ENCODE results near the gene TUB. TPM values are rescaled to one million over a fixed set of nuclear protein-coding genes. Genes with fewer than 3 reads are reported as not detected.

The TUB gene
- total and polyA plus RNA-seq, 4 donors: 73.3 to 107 (median 89.1) TPM

- Histone ChIP-seq H3K9me3 (ENCODE audit: control insufficient read depth, insufficient read depth, low read length) (no peaks in the 10 kb centered on the region), H3K4me1 (ENCODE audit: control insufficient read depth, insufficient read depth, low read length) (peaks cover 52% of the 10 kb centered on the region), H3K36me3 (ENCODE audit: control insufficient read depth, insufficient read depth, low read length) (peaks cover 4% of the 10 kb centered on the region), H3K27me3 (ENCODE audit: control insufficient read depth, insufficient read depth, low read length) (no peaks in the 10 kb centered on the region), H3K27ac (ENCODE audit: low read depth, low read length) (peak overlapping the region; percentile 43), H3K4me3 (ENCODE audit: low read depth, low read length) (no peak overlapping the region)
- DNase-seq (ENCODE audit: low read depth in 4 of 6, low spot score in 6 of 6): peak in 1 of 6 donors; percentile 61
- 65% methylated on average over 10 of the region's 11 CpGs for WGBS (ENCODE audit: insufficient coverage)
Observed at GRCh38 chr11:8035200-8035855, 45.7 kb upstream of the TUB start.

DNA sequence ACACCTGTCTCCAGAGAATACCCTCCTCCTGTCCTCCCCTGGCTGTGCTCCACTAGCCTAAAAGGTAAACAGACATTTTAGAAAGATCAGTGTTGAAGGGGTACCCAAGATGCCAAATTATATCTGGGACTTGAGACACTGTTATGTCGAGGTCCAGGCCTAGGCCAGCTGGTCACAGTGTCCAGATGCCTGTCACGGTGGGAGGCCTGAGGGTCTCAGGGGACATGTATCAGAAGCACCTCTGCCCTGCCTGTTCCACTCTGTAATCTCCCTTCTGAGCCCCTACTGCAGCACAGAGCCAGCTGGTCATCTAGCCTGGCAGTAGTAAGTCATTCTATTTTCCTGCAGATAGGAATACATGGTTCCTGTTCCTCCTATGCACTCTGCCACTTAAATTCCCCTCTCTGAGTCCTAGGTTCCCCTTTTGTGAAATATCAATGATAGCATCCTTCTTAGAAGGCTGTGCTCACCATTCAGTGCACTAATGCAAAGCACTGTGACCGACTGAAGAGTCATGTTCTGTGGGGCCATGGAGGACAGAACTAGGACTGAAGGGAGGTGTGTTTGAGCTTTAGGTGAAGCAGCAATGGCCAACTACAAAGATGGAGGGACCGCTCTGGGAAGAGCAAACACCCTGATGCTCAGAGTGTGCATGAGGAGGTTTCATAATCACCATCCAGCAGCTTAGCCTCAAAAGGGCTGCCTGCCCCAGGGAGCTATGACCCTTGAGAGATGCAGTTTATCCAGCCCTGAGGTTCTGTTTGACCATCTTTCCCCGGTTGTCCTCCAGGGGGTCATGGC is 44.8 kb upstream of the TUB start:
- 90% methylated on average over 5 of the region's 5 CpGs for WGBS (ENCODE audit: insufficient coverage)
- H3K27me3 ChIP-seq (ENCODE audit: control insufficient read depth, insufficient read depth, low read length): no peaks in the 10 kb centered on the region
- H3K36me3 ChIP-seq (ENCODE audit: control insufficient read depth, insufficient read depth, low read length): peaks cover 4% of the 10 kb centered on the region
- no peak for DNase-seq (ENCODE audit: low read depth in 4 of 6, low spot score in 6 of 6)
- H3K4me1 ChIP-seq (ENCODE audit: control insufficient read depth, insufficient read depth, low read length): peaks cover 52% of the 10 kb centered on the region
- H3K4me3 ChIP-seq (ENCODE audit: low read depth, low read length): no peak overlapping the region
- peak overlapping the region; percentile 43 for H3K27ac ChIP-seq (ENCODE audit: low read depth, low read length)
- H3K9me3 ChIP-seq (ENCODE audit: control insufficient read depth, insufficient read depth, low read length): no peaks in the 10 kb centered on the region

- no peak overlapping the region for H3K27ac ChIP-seq (ENCODE audit: low read depth, low read length)
- H3K9me3 ChIP-seq (ENCODE audit: control insufficient read depth, insufficient read depth, low read length): no peaks in the 10 kb centered on the region
- peaks cover 52% of the 10 kb centered on the region for H3K4me1 ChIP-seq (ENCODE audit: control insufficient read depth, insufficient read depth, low read length)
- 100% methylated on average over 3 of the region's 5 CpGs for WGBS (ENCODE audit: insufficient coverage)
- H3K36me3 ChIP-seq (ENCODE audit: control insufficient read depth, insufficient read depth, low read length): no peaks in the 10 kb centered on the region
- no peak for DNase-seq (ENCODE audit: low read depth in 4 of 6, low spot score in 6 of 6)
- H3K27me3 ChIP-seq (ENCODE audit: control insufficient read depth, insufficient read depth, low read length): no peaks in the 10 kb centered on the region
- H3K4me3 ChIP-seq (ENCODE audit: low read depth, low read length): no peak overlapping the region
Observed at GRCh38 chr11:8036986-8037385, 44.0 kb upstream of the TUB start.

DNA sequence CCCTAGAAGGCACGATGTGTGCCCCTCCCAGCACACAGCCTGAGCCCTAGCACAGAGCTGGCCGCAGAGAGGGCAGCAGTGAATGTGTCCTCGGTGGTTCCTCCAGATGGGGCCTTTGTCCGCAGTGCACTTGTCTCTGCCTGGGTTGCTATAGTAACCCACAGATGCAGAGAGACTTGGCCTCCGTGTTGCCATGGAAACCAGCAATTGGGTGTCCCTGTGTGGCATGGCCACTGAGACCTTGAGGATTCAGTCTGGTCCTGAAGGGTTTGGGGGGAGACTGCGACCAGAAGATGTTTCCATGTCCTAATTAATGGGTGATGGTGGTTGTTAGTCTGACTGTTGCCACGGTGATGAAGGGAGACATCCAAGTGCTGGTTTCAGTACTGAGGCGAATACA is 42.6 kb upstream of the TUB start:
- Histone ChIP-seq H3K27ac (ENCODE audit: low read depth, low read length) (no peak overlapping the region), H3K36me3 (ENCODE audit: control insufficient read depth, insufficient read depth, low read length) (no peaks in the 10 kb centered on the region), H3K4me3 (ENCODE audit: low read depth, low read length) (no peak overlapping the region), H3K27me3 (ENCODE audit: control insufficient read depth, insufficient read depth, low read length) (no peaks in the 10 kb centered on the region), H3K4me1 (ENCODE audit: control insufficient read depth, insufficient read depth, low read length) (peaks cover 42% of the 10 kb centered on the region), H3K9me3 (ENCODE audit: control insufficient read depth, insufficient read depth, low read length) (no peaks in the 10 kb centered on the region)
- 16% methylated on average over 8 of the region's 8 CpGs for WGBS (ENCODE audit: insufficient coverage)
- DNase-seq (ENCODE audit: low read depth in 4 of 6, low spot score in 6 of 6): peak; percentile 62 to 97 (median 73)

DNA sequence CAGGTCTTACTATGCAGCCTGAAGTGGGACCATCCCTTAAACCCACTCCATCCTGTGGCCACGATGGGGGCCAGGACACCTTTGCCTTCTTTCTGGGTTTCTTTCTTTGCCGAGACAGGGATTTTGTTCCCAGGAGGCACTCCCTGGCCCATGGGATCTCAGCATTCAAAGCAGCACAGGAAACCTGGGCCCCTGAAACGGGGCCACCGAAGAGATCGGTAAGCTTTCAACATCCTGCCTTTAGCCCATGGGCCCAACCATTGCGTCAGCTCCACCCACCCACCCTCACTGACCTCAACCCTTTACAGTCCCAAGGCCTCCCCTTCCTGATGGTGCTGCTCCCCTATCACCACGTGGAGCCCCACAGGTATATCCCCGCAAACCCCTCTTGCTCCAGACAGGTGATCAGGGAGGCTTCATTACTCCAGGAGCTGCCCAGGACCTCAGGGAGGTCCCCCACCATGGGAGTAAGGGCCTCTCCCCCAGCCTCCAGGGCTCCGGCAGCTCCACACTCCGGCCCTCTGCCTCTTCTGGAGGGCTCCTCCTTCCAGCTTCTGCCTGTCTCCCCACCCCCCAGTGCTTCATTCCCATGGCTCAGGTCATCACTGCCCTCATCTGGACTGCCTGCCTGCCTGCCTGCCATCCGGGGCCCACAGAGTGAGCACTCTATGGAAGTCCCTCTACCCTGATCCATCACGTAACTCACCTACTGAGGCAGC is 42.0 kb upstream of the TUB start:
- 77% methylated on average over 11 of the region's 12 CpGs for WGBS (ENCODE audit: insufficient coverage)
- peaks cover 36% of the 10 kb centered on the region for H3K4me1 ChIP-seq (ENCODE audit: control insufficient read depth, insufficient read depth, low read length)
- no peak overlapping the region for H3K4me3 ChIP-seq (ENCODE audit: low read depth, low read length)
- no peaks in the 10 kb centered on the region for H3K9me3 ChIP-seq (ENCODE audit: control insufficient read depth, insufficient read depth, low read length)
- H3K27me3 ChIP-seq (ENCODE audit: control insufficient read depth, insufficient read depth, low read length): no peaks in the 10 kb centered on the region
- H3K36me3 ChIP-seq (ENCODE audit: control insufficient read depth, insufficient read depth, low read length): no peaks in the 10 kb centered on the region
- H3K27ac ChIP-seq (ENCODE audit: low read depth, low read length): no peak overlapping the region
- DNase-seq (ENCODE audit: low read depth in 4 of 6, low spot score in 6 of 6): no peak

GRCh38 chr11:8039530-8040260 is 41.3 kb upstream of the TUB start:
- H3K4me1 ChIP-seq (ENCODE audit: control insufficient read depth, insufficient read depth, low read length): peaks cover 32% of the 10 kb centered on the region
- H3K9me3 ChIP-seq (ENCODE audit: control insufficient read depth, insufficient read depth, low read length): no peaks in the 10 kb centered on the region
- no peaks in the 10 kb centered on the region for H3K36me3 ChIP-seq (ENCODE audit: control insufficient read depth, insufficient read depth, low read length)
- H3K27ac ChIP-seq (ENCODE audit: low read depth, low read length): no peak overlapping the region
- H3K4me3 ChIP-seq (ENCODE audit: low read depth, low read length): no peak overlapping the region
- 91% methylated on average over 10 of the region's 10 CpGs for WGBS (ENCODE audit: insufficient coverage)
- H3K27me3 ChIP-seq (ENCODE audit: control insufficient read depth, insufficient read depth, low read length): no peaks in the 10 kb centered on the region
- DNase-seq (ENCODE audit: low read depth in 4 of 6, low spot score in 6 of 6): no peak

GRCh38 chr11:8040261-8040920 is 40.6 kb upstream of the TUB start:
- no peak for DNase-seq (ENCODE audit: low read depth in 4 of 6, low spot score in 6 of 6)
- Histone ChIP-seq H3K36me3 (ENCODE audit: control insufficient read depth, insufficient read depth, low read length) (no peaks in the 10 kb centered on the region), H3K4me3 (ENCODE audit: low read depth, low read length) (no peak overlapping the region), H3K27me3 (ENCODE audit: control insufficient read depth, insufficient read depth, low read length) (no peaks in the 10 kb centered on the region), H3K27ac (ENCODE audit: low read depth, low read length) (no peak overlapping the region), H3K4me1 (ENCODE audit: control insufficient read depth, insufficient read depth, low read length) (peaks cover 29% of the 10 kb centered on the region), H3K9me3 (ENCODE audit: control insufficient read depth, insufficient read depth, low read length) (no peaks in the 10 kb centered on the region)
- 89% methylated on average over 3 of the region's 4 CpGs for WGBS (ENCODE audit: insufficient coverage)

GRCh38 chr11:8040921-8041285 is 40.1 kb upstream of the TUB start:
- no peak overlapping the region for H3K4me3 ChIP-seq (ENCODE audit: low read depth, low read length)
- H3K4me1 ChIP-seq (ENCODE audit: control insufficient read depth, insufficient read depth, low read length): peaks cover 24% of the 10 kb centered on the region
- 90% methylated on average over 2 of the region's 2 CpGs for WGBS (ENCODE audit: insufficient coverage)
- H3K27ac ChIP-seq (ENCODE audit: low read depth, low read length): no peak overlapping the region
- no peak for DNase-seq (ENCODE audit: low read depth in 4 of 6, low spot score in 6 of 6)
- no peaks in the 10 kb centered on the region for H3K27me3 ChIP-seq (ENCODE audit: control insufficient read depth, insufficient read depth, low read length)
- no peaks in the 10 kb centered on the region for H3K9me3 ChIP-seq (ENCODE audit: control insufficient read depth, insufficient read depth, low read length)
- peaks cover 2% of the 10 kb centered on the region for H3K36me3 ChIP-seq (ENCODE audit: control insufficient read depth, insufficient read depth, low read length)

DNA sequence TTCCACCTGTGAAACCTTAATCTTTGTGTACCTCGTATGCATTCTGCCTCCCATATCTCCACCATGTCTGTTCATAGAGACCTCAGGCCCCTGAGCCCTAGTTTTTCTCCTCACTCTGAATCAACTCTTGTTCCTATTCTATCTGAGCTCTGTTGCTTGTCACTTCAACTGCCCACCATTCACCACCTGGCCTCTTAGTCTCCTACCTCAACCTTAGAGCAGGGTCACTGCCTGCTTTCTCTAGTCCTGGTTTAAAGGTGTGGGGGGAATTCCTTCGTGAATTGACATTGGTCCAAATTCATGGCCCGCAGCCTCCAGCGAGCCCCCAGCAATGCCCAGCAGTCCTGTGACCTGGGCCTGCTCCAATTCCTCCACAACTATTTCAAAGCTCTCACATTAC is 39.4 kb upstream of the TUB start:
- Histone ChIP-seq H3K27ac (ENCODE audit: low read depth, low read length) (no peak overlapping the region), H3K4me3 (ENCODE audit: low read depth, low read length) (no peak overlapping the region), H3K27me3 (ENCODE audit: control insufficient read depth, insufficient read depth, low read length) (no peaks in the 10 kb centered on the region), H3K36me3 (ENCODE audit: control insufficient read depth, insufficient read depth, low read length) (peaks cover 2% of the 10 kb centered on the region), H3K9me3 (ENCODE audit: control insufficient read depth, insufficient read depth, low read length) (no peaks in the 10 kb centered on the region), H3K4me1 (ENCODE audit: control insufficient read depth, insufficient read depth, low read length) (peaks cover 22% of the 10 kb centered on the region)
- 80% methylated on average over 1 of the region's 4 CpGs for WGBS (ENCODE audit: insufficient coverage)
- no peak for DNase-seq (ENCODE audit: low read depth in 4 of 6, low spot score in 6 of 6)
